ENCODE data around the gene TMEM156. TPM values are rescaled to one million over a fixed set of nuclear protein-coding genes. Genes with fewer than 3 reads are reported as not detected.

The TMEM156 gene
- total RNA-seq, result 0.97 TPM in 1 of 2 replicates, not detected in the other

GRCh38 chr4:39032218-39033085 lies at the start of gene TMEM156:
Gene TMEM156, minus strand, starts transcription at chr4:39032409. Its CDS starts 96 bp downstream, at chr4:39032313.

GRCh38 chr4:39062094-39062769 lies 30.0 kb upstream of the TMEM156 start, which contains the start of gene KLHL5:
Gene KLHL5, plus strand, starts transcription at chr4:39062232. Its CDS starts 421 bp downstream, at chr4:39062653.

Other genes starting within 250 kb of the TMEM156 start
- gene TLR10, start 249.4 kb downstream of the TMEM156 start, total RNA-seq, result not detected in 2 replicates
- 0.97 and 1.7 TPM in 2 replicates for gene TLR1, start 227.6 kb downstream of the TMEM156 start, total RNA-seq
- gene TLR6, start 175.6 kb downstream of the TMEM156 start, total RNA-seq, result 0.31 and 0.81 TPM in 2 replicates
- 67.8 and 112 TPM in 2 replicates for gene FAM114A1, start 164.6 kb downstream of the TMEM156 start, total RNA-seq
- gene KLHL5, start 29.8 kb upstream of the TMEM156 start, total RNA-seq, result 103 and 119 TPM in 2 replicates
- gene WDR19, start 150.1 kb upstream of the TMEM156 start, total RNA-seq, result 12.3 and 24.7 TPM in 2 replicates

Measured in bladder microvascular endothelial cell (primary cell).